ENCODE data around the gene PRODH.
"Not testable (repeated sequence)": the region's sequence is repeated elsewhere in the genome, so short reads cannot be mapped to it uniquely, and the experiment has no call there.

The PRODH gene

DNA sequence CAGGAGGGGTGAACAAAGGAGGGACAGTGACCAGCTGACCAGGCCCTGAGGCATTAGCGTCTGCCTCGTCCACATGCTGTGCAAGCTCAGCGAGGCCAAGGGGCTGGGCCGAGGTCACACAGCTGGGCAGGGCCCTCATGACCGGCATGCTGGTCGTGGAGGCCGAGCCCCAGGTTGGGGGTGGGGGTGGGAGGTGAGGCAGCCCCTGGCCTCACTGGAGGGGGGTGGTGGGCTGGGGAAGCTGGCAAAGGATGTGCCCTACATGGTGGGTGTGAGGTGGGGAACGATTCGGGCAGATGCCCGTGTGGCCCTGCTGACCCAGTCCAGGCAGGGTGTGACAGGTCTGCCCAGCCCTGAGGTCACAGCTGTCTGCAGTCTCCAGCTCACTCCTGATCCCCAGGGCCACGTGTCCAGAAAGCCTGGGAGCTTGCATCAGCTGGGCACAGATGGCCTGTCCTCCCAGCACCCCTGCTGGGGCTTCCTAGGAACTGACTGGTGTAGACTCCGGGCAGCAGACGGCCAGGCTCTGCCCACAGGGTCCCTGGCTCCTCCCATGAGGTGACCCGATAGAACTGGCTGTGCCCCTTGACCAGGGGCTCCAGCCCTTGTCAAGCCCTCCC is 31.4 kb upstream of the PRODH start:
- DNase-seq = not testable (repeated sequence)

DNA sequence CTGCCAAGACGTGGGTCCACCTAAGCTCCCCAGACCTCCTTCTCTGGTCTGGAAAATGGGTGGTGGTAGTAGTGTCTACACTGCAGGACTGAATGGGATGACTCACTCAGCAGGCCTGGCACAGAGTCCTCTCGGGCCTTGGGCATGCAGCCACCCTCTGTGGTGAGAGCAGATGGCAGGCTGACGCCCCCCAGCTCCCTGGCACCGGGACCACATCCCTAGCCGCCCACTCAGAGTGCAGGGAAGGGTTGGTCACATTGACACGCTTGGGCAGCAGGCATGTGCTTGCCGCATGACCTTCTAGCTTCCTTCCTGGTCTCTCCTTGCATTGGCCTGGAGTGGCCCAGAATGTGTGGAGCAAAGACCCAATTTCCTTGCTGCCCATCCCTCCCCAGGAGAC is 30.7 kb upstream of the PRODH start:
- no peak for DNase-seq

DNA sequence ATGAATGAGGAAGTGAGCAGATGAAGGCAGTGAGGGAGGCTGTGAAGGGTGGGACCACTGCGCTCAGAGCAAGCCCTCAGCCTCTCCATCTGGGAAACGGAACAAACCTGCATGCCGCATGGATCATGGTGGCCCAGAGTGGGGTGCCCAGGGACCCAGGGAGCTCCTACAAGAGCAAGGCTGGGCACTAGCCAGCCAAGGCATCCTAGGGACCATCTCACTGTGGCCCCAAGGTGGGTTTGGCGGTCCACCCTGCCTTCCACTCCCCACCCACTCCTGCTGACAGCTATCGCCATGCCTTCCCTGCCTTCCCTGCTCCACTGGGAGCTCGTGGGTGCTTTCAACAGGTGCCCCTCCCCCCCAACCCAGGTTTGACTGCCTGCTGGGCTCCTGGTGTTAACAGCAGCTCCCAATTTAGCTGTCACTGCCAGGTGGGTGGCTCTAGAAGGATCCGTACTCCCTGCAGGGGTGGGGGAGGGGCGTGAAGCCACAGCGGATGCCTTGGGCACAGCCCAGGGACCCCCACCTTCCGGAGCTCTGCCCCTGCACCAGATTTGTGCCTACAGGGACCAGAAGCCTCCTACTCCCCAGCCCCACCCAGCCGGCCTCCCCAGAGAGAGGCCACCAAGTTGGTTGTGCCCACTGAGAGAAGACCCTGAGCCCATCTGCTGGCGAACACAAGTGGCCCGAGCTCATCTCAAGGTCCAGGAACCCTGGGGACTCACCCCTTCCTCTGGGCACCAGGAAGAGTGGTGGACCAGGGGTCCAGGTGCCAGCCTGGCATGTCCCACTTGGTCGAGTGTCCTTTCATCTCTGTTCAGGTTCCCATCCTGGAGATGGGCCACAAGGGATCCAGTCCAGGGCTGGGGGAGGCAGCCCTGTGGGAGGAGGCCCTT is 29.7 kb upstream of the PRODH start:
- DNase-seq = no peak

DNA sequence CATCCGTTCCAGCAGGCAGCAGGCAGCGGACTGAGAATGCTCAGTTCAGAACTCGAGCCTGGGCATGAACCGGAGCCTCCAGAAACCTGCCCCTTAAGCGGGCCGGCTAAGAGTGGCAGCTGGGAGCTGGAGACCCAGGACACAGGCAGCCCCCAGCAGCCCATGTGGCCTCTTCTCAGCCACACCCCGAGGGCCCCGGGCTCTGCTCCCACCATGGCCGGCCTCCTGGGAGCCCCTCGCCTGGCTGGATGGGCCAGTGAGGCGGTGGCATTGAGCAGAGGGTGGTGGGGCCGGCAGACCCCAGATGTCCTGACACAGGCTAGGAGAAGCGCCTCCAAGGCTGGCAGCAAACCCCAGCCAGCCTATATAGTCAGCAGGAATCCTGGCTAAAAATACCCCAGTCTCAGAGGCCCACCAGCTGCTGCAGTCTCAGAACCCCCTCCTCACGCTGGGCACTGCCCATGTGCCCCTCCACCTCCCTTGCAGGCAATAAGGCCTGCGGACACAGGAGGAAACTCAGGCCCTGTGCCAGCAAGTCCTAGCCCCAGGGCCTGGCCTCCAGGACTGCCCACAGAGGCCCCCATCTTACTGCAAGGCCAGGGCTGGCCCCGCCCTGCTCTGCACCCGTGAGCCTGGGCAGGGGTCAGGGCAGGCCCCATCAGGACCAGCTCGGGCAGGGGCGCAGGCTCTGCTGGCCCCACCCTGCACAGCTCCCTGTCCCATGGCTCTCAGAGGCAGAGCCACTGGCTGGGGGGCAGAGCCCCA is 28.6 kb upstream of the PRODH start:
- DNase-seq = not testable (repeated sequence)

DNA sequence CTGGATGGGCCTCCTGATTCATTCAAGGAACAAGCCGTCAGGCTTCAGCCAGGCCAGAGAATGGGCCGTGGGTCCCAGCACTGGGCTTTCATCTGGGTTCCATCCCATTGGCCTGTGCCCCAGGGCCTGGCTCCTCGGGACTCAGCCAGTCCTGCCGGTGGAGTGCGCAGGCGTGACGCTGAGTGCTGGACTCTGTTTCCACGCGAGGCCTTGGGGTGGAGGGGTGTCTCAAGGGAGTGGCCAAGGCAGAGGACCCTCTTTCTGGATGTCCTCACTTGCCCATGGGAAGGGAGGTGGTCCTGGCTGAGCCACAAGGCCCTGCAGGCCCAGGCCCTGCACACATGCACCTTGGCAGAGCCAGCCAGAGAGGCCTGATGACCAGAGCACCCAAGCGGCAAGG is 28.0 kb upstream of the PRODH start:
- DNase-seq = not testable (repeated sequence)

DNA sequence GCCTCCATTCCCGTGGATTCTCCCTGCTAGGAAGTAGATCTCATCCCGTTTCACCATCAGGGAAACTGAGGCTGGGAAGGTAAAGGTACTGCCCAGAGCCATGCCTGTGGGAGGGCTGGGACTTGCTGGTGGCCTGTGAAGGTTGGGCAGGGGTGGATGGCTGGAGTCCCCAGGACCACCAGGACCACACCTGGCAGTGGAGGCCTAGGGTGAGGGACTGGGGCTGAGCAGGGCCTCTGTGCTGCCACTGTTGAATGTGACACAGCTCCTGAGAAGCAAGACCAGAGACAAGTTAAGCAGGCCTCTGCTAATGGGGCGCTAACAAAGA is 26.2 kb upstream of the PRODH start:
- no peak for DNase-seq

DNA sequence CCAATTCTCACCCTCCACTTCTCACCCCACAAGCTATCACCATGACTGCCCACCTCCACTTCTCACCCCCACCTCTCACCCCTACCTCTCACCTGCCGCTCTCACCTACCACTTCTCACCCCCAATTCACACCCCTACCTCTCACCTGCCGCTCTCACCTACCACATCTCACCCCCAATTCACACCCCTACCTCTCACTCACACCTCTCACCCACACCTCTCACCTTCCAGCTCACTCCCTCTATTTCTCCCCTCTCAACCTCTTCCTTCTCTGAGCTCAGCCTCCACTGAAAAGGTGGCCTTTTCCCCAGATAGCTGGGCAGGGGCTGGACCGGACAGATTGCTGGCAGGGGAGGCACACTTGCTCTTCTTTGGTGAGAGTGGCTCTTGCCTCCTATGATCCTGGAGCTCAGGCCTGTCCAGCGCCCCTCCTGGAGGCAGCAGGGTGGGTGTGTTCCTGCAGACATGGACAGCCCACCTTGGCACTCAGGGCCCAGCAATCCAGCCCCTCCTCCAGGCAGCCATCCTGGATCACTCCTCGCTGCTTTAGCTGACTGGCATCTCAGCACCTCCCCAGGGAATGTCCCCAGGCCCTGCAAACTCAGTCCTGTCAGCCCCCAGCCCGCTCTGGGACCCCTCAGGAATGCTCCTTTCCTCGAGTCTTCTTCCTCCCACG is 25.7 kb upstream of the PRODH start:
- DNase-seq = not testable (repeated sequence)

DNA sequence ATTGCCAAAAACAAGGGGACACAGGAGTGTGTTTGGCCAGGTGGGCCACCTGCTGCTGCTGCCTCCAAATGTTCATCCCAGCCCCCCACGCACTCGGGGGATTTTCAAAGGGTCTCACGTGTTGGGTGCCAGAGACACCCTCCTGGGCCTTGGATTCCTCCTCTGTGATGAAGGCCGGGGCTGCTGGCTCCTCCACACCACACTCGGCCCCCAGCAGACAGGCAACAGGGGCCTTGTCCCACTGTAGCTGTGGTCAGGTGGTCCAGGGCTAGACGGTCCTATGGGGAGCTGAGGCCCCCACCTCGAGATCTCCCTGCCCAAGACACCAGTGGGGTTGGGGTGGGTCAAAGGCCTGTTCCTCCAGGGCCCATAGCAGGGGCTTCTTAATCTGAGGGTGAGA is 25.1 kb upstream of the PRODH start:
- DNase-seq = not testable (repeated sequence)

DNA sequence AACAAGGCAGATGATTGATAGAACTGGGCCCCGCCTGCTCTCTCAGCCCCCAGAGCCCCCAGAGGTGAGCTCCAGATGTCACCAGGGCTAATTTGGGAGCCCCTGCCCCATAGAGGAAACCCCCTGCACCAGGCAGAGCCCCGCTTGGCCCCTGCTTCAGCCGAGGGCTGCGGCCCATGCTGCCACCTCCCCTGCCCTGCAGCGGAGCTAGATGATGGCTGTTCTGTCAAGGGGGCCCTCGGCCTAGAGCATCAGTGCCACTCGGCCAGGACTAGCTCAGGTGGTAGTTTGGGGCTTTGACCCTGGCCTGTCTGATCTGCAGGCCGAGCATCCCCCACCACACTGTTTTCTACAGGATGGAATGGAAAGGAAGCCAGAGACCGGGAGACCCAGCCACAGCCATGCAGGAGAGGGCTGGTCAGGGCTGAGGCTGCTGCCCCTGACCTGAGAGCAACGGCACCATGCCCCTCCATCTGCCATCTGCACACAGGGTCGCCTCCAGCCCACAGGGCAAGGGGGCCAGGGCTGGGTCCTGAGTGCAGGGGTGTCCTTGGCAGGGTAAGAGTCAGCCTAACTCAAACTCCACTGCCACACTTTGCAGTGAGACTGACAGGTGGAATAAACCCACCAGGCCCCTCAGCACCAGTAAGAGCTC is 24.2 kb upstream of the PRODH start:
- not testable (repeated sequence) for DNase-seq

DNA sequence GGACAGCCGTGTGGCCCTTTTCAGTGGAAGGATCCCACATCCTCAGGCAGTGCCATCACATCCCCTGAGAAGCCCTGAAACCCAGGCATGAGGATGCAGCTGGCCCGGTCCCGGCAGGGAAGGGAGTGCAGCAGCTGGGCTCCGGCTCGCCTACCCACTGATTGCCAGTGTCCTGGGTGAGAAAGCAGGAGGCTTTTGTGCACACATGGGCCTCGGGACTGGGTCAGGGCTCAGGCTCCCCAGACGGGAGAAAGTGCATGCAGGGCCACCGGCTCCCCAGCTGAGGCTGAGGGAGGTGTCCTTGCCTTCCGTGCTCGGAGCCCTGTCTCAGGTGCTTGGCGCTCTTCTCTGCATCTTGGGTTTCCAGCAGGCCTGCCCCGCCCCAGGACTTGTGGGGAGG is 23.6 kb upstream of the PRODH start:
- not testable (repeated sequence) for DNase-seq

DNA sequence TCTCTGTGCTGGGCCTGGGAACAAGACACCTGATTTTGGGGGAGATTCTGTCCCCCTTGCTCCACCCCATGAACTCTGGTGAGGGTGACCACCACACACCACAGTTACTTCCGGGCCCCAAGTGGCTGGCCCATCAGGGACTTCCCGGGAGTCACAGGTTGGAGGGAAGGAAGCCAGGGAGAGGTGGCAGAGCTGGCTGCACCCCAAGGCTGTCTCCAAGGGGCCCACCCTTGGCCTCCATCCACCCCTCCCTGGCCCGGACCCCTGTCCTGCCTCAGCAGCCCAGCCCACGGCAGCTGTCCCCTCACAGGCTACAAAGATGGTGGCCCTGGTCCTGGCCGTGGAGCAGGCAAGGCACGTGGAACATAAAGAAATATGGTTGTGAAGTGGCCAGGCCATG is 23.2 kb upstream of the PRODH start:
- not testable (repeated sequence) for DNase-seq

DNA sequence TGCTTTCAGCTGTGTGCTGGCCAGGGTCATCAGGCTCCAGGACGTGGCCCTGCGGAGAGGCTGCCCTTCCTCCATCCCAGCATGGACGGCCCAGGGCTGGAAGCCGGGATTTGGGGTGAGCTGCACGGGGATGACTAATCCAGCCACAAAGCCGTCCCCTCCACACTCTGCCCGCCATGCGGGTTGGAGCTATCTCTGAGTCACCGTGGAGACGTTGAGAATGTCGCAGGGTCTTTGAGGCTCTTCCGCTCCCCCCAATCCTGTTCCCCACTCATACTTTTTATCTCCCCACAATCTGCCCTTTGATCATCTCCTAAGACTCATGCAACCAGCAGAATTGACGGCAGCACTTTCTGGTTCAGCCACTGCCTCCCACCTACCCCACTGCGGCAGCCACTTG is 22.6 kb upstream of the PRODH start:
- not testable (repeated sequence) for DNase-seq

DNA sequence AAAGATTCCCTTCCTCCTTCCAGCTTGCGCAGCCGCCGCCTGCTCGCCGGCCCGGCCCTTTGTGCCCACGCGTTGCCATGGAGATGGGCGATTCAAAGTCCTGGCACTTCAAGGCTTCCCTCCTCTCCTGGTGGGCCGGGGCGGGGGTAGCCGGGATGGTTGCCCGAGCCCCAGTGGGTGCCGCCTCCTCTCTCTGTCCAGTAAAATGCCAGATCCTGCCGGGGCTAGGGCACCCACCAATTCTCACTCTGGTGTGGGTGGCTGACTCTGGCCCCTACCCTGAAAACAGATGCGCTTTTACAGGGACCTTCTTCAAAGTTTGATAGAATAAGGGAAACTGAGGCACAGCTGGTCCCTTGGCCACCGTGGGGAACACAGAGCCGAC is 22.2 kb upstream of the PRODH start:
- not testable (repeated sequence) for DNase-seq

DNA sequence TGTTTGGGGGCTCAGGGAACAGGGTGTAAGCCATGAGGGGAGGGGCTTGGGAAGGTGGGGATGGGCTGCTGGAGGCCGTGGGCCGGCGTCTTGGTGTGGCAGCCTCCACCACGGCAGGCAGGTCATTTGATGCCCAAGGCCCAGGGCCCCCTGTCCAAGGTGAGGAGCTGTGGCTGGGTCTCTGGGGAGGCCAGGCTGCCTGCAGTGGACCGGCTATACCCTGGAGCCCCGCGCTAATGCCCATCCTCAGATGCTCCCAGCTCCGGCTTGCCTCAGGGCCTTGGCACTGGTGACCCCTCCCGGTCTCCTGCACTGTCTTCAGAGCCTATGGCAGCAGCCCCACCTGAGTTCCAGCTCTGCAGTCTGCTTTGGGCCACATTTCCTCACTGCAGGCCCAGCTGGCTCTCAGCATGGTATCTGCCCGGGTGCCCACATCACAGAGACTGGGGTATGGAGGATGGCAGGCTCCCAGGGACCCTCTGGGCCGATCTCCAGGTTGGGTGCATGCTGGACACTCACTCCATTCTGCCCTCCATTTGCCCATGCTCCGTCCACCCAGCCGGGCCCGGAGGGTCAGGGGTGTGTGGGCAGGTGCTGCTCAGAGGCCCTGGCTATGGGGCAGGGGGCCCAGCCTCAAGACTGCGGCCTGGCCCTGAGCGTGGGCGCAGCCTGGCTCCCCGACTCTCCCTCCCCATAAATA is 21.7 kb upstream of the PRODH start:
- not testable (repeated sequence) for DNase-seq

DNA sequence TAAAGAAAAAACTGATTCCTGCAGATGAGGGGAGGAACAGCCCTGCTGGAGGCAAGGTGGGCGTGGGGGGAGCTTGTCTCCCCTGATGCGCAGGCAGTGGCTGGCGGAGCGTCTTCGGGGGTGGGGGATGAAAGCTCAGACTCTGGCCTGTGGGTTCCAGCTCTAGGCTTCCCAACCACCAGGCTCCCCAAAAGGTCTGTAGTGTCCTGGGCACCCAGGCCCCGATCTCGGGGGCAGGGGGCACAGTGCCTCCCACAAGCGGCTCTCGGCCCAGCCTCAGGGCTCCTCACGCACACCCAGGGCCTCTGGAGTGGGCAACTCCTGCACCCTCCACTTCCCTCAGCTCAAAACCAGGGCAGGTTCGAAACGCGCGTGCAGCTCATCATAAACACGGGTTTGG is 20.9 kb upstream of the PRODH start:
- not testable (repeated sequence) for DNase-seq

DNA sequence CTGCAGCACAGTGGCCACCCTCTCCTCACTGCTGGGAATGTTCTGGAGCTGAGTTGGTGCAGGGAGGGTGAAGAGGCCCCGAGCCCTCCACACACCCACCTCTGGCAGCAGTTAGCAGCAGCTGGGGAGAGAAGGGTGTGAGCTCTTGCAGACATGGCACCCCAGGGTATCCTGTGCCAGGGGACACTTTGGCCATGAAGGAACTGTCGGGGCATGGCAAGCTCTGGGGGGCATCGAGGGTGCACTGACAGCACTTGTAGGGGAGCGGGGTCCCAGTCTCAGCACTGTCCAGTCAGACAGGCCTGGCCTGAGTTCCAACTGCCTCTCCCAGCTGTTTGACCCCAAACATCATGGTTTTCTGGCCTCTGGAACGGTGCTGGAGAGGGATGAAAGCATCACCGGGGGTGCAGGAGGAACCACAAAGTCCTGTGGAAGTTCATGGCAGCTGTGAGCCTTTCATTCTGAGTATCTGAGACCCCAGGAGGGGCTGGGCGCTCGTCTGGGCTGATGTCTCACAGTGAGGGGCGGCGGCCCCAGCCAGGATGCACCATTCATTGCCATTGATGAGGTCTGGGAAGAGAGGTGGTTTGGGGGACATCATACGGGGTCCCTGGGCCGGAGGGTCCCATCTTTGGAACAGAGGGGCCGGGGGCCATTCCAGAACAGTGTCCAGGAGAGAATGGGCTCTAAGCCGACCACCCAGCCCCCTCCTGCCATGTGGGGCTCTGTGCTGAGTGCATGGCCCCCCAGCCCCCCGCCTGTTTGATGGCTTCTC is 20.2 kb upstream of the PRODH start:
- DNase-seq = not testable (repeated sequence)

DNA sequence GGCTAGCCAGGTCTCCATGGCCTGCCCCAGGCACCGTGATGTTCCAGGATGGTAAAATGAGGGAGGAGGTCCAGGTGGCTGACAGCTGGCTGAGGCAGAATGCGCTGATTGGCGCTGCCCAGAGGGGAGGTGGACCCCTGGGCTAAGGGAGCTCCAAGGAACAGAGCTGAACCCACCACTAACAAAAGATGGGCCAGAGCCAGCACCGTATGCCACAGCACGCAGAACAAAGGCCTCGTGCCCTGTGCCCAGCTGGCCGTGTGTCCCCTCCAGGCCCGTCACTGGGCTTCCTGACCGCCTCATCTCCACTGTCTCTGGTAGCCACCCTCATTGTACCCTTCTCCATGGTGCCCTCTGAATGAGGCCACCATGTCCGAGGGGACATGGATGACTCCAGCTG is 19.6 kb upstream of the PRODH start:
- DNase-seq = no peak

DNA sequence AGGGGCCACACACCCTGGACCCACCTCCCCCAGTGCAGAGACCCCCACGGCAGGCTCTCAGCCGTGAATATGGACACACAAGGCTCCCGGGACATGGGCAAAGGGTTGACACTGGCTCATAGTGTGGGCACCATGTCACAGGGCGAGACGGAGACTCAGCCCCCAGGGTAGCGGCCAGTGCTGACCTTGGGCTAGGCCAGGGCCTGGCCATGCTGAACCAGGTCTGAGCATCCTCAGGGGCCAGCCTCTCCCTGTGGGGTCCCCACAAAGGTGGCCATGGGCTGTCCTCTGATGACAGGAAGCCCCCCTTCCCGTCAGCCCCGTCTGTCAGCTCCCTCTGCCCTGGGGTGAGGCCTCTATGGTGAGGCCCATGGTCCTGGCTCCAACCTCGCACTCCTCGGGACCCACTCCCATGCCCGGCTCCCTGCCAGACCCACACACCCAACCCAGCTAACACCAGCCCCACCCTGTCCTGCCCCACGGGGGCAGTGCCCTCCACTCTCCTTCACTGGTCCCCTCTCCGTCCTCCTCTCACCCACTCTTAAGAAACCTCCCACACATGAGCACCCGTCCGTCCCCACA is 19.0 kb upstream of the PRODH start:
- DNase-seq = no peak

DNA sequence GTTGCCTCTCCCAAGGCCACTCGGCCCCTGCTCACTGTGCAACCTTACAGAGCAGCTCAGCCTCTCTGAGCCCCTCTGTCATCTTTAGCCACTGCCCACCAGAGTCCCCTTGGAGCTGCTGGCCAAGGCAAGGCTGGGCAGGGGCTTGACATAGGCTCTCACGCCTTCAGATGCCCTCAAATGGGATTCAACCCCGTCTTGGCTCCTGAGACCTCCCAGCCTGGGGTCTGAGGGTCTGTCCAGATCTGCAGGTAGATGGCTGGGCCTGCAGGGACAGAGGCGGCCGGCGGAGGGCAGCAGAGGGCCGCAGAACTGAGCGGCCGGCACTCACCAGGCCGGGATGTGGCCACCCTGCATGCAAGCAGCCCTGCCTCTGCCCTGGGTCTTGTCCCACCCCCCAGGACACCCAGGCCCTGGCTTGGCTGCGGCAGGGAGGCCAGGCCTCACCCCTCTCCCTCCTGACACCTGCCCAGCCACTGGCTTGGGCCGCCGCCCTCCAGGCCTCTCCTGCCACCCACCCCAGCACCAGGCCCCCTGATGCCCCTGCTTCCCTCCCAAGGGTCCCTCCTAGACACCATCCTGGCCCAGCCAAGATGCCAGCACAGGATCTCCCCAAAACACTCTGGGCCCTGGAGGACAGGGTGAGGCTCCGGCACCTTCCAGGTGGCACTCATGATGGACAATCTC is 18.4 kb upstream of the PRODH start:
- DNase-seq = peak; percentile 35 to 54

DNA sequence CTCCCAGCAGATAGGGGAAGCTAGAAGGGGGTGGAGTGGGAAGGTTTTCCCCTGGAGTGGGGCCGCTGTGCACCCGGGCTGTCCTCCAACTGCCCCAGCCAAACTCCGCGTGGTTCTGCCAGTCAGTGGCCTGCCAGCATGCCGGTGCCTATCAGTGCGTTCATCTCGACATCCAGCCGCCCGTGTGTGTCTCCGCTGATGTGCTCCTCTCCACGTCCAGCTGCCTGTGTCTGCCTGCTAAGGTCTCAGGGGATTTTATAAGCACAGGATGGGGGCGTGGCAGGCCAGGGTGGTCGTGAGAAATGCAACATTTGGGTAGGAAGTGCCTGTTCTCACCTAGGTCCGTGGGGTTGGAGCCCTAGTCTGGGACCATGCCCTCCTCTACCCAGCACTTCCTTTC is 17.0 kb upstream of the PRODH start:
- DNase-seq = not testable (repeated sequence)
